ENCODE results near the gene STIMATE. TPM values are rescaled to one million over a fixed set of nuclear protein-coding genes. Genes with fewer than 3 reads are reported as not detected.

STIMATE gene
- total and polyA plus RNA-seq, 2 donors from 2014 or later: 21.4 to 23.3 TPM

DNA sequence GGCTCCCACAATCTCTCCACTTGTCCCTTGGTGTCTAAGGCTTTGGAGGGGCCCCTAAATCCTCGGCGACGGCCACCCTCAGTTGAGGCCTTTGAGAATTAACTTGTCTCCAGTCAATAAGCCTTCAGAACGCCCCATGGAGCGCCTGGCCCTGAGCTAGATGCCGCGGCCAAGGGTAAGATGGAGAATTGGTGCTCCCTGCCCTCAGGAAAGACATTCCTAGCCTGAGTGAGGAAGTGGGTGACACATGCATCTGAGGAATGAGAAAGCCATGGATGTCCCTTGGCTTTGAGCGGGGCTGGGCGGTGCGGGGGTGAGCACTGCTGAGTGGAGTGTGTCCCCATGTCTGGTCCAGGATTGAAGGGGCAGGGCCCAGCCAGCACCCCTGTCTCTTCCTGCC, 80.1 kb downstream of the STIMATE start:
- no peaks in the 10 kb centered on the region for H3K27me3 ChIP-seq (ENCODE audit: control insufficient read depth, insufficient read depth, low read length)
- H3K27ac ChIP-seq (ENCODE audit: low read depth in 2 of 2, low read length in 2 of 2): no peak overlapping the region
- FAIRE-seq (no peak), DNase-seq (no peak)
- TF ChIP-seq, protein P1, sequence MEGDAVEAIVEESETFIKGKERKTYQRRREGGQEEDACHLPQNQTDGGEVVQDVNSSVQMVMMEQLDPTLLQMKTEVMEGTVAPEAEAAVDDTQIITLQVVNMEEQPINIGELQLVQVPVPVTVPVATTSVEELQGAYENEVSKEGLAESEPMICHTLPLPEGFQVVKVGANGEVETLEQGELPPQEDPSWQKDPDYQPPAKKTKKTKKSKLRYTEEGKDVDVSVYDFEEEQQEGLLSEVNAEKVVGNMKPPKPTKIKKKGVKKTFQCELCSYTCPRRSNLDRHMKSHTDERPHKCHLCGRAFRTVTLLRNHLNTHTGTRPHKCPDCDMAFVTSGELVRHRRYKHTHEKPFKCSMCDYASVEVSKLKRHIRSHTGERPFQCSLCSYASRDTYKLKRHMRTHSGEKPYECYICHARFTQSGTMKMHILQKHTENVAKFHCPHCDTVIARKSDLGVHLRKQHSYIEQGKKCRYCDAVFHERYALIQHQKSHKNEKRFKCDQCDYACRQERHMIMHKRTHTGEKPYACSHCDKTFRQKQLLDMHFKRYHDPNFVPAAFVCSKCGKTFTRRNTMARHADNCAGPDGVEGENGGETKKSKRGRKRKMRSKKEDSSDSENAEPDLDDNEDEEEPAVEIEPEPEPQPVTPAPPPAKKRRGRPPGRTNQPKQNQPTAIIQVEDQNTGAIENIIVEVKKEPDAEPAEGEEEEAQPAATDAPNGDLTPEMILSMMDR (IDR thresholded peaks at IDR 0.05; ENCODE audit: borderline replicate concordance, extremely low read depth, insufficient read depth): no peak
- no peaks in the 10 kb centered on the region for H3K9me3 ChIP-seq (ENCODE audit: control insufficient read depth in 2 of 3, insufficient read depth in 1 of 3, low read length in 3 of 3)
- intact Hi-C loops (cut with DNase I): no loop called here
- H3K36me3 ChIP-seq (ENCODE audit: control insufficient read depth in 2 of 3, insufficient read depth in 3 of 3, low read length in 3 of 3): no peaks in the 10 kb centered on the region
- H3K4me1 ChIP-seq (ENCODE audit: control insufficient read depth in 2 of 3, insufficient read depth in 2 of 3, low read depth in 1 of 3, low read length in 3 of 3): no peaks in the 10 kb centered on the region
- no peak overlapping the region for H3K9ac ChIP-seq (ENCODE audit: low read length in 3 of 3)
- no peak overlapping the region for H3K4me3 ChIP-seq (ENCODE audit: low read length in 3 of 3)

DNA sequence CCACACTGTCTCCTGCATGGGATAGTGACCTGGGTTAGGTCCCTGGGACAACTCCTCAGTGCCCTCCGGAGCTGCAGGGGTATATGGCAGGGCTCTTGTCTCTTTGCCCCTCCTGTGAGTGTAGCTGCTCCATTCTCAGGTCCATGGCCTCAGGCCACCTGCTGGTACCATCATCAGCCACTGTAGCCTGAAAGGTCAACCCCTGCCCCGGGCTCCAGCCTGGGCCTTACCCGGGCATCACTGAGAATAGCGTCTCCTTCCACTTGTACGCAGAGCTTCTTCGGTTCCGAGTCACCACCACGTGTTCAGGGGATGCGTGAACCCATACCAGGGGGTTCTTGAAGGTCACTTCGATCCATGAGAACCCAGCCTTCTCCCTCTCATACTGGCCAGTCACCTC, 80.7 kb downstream of the STIMATE start:
- DNase-seq (no peak), FAIRE-seq (no peak)
- no peak overlapping the region for H3K9ac ChIP-seq (ENCODE audit: low read length in 3 of 3)
- H3K27ac ChIP-seq (ENCODE audit: low read depth in 2 of 2, low read length in 2 of 2): no peak overlapping the region
- H3K4me1 ChIP-seq (ENCODE audit: control insufficient read depth in 2 of 3, insufficient read depth in 2 of 3, low read depth in 1 of 3, low read length in 3 of 3): no peaks in the 10 kb centered on the region
- intact Hi-C loops (cut with DNase I): no loop called here
- no peaks in the 10 kb centered on the region for H3K27me3 ChIP-seq (ENCODE audit: control insufficient read depth, insufficient read depth, low read length)
- H3K4me3 ChIP-seq (ENCODE audit: low read length in 3 of 3): no peak overlapping the region
- no peaks in the 10 kb centered on the region for H3K9me3 ChIP-seq (ENCODE audit: control insufficient read depth in 2 of 3, insufficient read depth in 1 of 3, low read length in 3 of 3)
- TF ChIP-seq, protein P1 (IDR thresholded peaks at IDR 0.05; ENCODE audit: borderline replicate concordance, extremely low read depth, insufficient read depth): no peak
- no peaks in the 10 kb centered on the region for H3K36me3 ChIP-seq (ENCODE audit: control insufficient read depth in 2 of 3, insufficient read depth in 3 of 3, low read length in 3 of 3)

DNA sequence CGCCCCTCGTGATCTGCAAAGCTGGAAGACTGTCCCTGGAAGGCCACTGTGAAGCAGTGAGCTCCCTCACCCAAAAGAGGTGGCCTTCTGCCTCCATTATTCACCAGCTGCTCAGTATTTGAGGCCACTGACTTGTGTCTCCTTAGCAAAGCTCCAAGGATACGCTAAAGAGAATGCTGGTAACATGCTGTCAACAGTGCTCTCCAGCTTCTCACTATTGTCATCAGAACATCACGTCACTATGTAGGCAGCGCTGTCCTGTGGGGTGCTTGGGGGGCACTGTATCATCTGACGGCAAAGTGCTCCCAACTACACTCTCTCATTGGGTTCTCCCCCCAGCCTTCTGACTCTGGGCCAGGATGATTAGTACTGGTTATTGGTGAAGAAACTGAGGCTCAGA, 81.1 kb downstream of the STIMATE start:
- Histone ChIP-seq H3K36me3 (ENCODE audit: control insufficient read depth in 2 of 3, insufficient read depth in 3 of 3, low read length in 3 of 3) (no peaks in the 10 kb centered on the region), H3K4me3 (ENCODE audit: low read length in 3 of 3) (no peak overlapping the region), H3K9ac (ENCODE audit: low read length in 3 of 3) (no peak overlapping the region), H3K27ac (ENCODE audit: low read depth in 2 of 2, low read length in 2 of 2) (no peak overlapping the region), H3K9me3 (ENCODE audit: control insufficient read depth in 2 of 3, insufficient read depth in 1 of 3, low read length in 3 of 3) (no peaks in the 10 kb centered on the region), H3K27me3 (ENCODE audit: control insufficient read depth, insufficient read depth, low read length) (no peaks in the 10 kb centered on the region), H3K4me1 (ENCODE audit: control insufficient read depth in 2 of 3, insufficient read depth in 2 of 3, low read depth in 1 of 3, low read length in 3 of 3) (no peaks in the 10 kb centered on the region)
- TF ChIP-seq, protein P1 (IDR thresholded peaks at IDR 0.05; ENCODE audit: borderline replicate concordance, extremely low read depth, insufficient read depth): no peak
- DNase-seq (no peak), FAIRE-seq (no peak)
- intact Hi-C loops (cut with DNase I): no loop called here

DNA sequence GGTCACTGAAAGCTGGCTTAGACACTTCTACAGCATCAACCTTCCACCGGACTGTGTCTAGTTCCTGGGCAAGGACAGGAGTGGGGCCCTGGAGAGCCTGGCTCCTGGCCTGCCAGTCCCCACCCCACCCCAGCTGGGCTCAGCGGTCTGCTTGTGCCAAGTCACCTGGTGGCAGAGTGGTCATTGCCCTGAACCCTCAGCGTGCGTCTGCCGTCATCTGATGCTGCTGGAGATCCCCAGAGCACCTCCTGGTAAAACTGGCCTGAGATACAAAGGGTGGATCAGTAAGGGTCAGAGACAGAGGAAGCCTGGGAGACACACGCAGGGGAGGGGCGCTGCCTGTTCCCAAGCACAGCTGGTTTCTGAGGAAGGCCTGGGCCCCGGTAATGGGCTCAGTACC, 83.5 kb downstream of the STIMATE start:
- Histone ChIP-seq H3K27me3 (ENCODE audit: control insufficient read depth, insufficient read depth, low read length) (no peaks in the 10 kb centered on the region), H3K4me3 (ENCODE audit: low read length in 3 of 3) (no peak overlapping the region), H3K4me1 (ENCODE audit: control insufficient read depth in 2 of 3, insufficient read depth in 2 of 3, low read depth in 1 of 3, low read length in 3 of 3) (no peaks in the 10 kb centered on the region), H3K9ac (ENCODE audit: low read length in 3 of 3) (no peak overlapping the region), H3K36me3 (ENCODE audit: control insufficient read depth in 2 of 3, insufficient read depth in 3 of 3, low read length in 3 of 3) (no peaks in the 10 kb centered on the region), H3K9me3 (ENCODE audit: control insufficient read depth in 2 of 3, insufficient read depth in 1 of 3, low read length in 3 of 3) (no peaks in the 10 kb centered on the region), H3K27ac (ENCODE audit: low read depth in 2 of 2, low read length in 2 of 2) (no peak overlapping the region)
- intact Hi-C loops (cut with DNase I): no loop called here
- TF ChIP-seq, protein P1 (IDR thresholded peaks at IDR 0.05; ENCODE audit: borderline replicate concordance, extremely low read depth, insufficient read depth): no peak
- DNase-seq (no peak), FAIRE-seq (no peak)

Measured in kidney (tissue), 14 donors.